ENCODE measurements around the gene JAKMIP2.

Gene JAKMIP2

GRCh38 chr5:147544556-147544955 lies 238.0 kb downstream of the JAKMIP2 start:
- no peak for DNase-seq

- no peak for DNase-seq
Observed at GRCh38 chr5:147539053-147539452, 243.5 kb downstream of the JAKMIP2 start.

- no peak for DNase-seq
Observed at GRCh38 chr5:147538236-147538635, 244.3 kb downstream of the JAKMIP2 start.

All from amniotic stem cell (primary cell).